HG03045 (cell line): ENCODE results near the gene ADGRL3.

Experiments used
- ATAC-seq: cut with Tn5 transposase; IDR thresholded peaks from one replicate; pipeline ENCODE4 v1.9.1; 2021; ENCODE audit warnings: mild to moderate bottlenecking, moderate library complexity; ENCODE audit not compliant: unreplicated experiment

ADGRL3 gene

GRCh38 chr4:61407642-61408618, 207.8 kb downstream of the ADGRL3 start:
- ATAC-seq, result no peak

- ATAC-seq, result no peak
Observed at GRCh38 chr4:61408861-61409260, 208.7 kb downstream of the ADGRL3 start.

DNA sequence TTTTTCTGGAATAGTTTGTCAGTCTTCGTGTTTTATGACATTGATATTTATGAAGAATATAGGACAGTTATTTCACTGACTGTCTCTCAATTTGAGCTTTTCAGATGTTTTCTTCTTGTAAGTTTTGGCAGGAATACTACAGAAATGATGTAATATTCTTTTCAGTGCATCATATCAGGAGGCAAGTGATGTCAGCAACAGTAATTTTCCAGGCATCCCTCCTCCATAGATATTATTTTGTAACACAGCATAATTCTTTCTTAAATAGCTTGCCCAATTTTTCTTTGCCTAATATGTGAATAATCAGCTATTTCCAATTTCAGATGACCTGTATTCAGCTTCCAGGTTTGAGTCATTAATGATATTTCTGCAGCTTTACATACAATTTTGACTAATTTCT, 211.1 kb downstream of the ADGRL3 start:
- ATAC-seq, result no peak

- no peak for ATAC-seq
Observed at GRCh38 chr4:61425315-61425714, 225.2 kb downstream of the ADGRL3 start.

- ATAC-seq, result no peak
Observed at GRCh38 chr4:61426229-61426628, 226.1 kb downstream of the ADGRL3 start.

DNA sequence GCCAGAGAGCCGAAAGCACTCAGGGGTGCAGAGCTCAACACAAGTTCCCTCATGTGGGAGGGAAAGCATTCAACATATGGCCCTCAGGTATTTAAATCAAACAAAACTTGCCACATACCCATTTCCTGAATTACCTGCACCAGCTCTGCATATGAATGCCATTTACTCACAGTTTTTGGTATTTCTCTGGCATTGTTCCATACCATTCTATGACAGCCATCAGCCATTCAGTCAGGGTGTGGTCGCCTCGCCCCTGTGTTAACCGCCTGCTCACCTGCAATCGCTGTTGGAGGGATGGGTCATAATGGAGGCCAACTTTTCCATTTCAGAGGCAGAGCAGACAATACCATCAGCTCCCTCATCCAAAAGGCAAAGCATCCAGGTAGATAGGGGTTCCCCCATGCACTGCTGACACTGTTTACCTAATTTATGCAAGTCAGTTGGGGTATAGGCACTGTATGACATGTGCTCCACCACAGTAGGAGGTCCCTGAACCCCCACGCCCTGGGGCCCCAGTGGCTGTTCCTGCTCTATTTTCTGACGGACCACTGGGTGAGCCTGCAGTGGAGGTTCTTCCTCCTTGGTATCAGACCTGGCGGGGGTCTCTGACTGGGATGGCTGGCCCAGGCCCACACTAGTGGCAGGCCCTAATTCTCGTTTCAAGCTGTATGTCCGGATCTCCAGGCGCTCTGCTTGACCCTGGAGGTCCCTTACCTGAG, 227.1 kb downstream of the ADGRL3 start:
- ATAC-seq, result no peak

DNA sequence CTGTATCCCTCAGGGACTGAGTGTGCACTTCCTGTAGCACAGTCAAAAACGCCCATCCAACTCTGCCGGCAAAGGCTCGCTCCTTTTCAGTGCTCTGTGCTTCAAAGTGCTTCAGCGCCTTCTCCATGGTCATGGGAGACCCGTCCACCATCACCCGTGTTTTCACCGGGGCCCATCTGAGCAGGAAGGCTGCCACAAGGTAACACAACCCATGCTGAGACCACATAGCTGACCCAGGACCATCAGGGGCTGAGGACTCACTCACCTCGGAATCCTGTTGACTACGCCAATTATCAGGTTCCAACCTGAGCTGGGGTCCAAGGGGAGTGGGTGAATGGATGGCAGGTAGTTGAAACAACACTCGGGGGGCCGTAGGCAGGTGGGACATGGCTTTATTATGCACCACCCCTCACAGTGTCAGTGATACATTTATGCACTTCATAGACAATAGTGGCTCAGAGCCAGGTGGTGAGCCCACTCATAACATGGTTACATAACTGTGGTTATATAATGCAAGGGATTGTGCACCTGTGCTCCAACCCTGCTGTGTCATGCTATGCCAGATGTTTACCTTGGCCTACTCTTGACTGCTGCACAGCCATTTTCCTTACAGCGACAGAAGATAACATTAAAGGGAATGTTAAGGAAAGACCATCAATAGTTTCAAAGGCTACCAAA, 227.8 kb downstream of the ADGRL3 start:
- no peak for ATAC-seq

- ATAC-seq, result no peak
Observed at GRCh38 chr4:61428950-61429349, 228.8 kb downstream of the ADGRL3 start.

DNA sequence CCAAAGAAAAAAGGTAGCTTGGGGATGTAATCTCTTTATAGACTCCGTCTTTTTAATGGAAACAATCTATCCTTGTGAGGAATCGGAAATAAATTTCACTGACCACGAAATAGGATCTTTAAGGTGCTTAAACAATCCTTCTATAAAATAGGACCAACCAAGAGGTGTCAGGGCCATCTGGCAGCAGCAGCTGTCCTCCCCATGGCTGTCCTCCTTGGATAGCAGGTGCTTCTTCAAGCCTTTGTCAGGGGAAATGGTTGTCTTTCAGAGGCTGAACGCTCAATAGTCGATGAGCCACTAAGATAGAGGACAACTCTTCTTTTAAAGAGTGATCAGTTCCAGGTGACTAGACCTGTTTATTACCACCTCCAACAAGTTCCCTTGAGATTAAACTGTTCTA, 231.0 kb downstream of the ADGRL3 start:
- no peak for ATAC-seq

- no peak for ATAC-seq
Observed at GRCh38 chr4:61437923-61438322, 237.8 kb downstream of the ADGRL3 start.

- ATAC-seq, result no peak
Observed at GRCh38 chr4:61440321-61440720, 240.2 kb downstream of the ADGRL3 start.

- no peak for ATAC-seq
Observed at GRCh38 chr4:61442936-61443335, 242.8 kb downstream of the ADGRL3 start.

DNA sequence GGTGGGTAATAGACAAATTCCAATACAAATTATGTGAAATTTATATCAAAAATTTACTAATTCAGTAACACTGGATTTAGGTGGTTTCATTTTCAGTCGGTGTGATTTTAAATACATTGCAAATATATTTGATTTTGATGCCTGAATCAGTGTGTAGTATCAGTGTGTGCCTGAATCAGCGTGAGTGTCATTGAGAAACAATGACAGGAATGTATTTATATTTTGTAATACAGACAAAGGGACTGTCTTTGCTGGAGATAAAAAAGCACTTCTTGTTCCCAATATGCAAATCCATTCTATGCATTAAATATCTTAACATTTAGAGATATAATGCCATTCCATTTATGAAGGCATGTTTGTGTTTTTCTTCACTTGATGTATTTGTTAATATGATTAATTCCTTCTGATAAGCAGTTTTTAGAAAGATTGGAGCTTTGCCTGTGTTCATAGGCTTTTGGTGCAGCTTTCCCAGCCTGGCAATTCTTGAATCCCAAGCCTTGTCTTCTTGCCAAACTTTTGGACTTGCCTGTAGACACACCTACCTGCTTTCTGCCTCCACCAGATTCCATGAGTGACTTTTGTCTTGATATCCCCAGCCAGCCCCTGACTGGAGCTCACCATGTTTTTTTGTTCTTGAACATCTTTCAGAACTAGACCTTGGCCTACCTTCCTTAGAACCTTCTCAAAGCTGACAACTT, 243.8 kb downstream of the ADGRL3 start:
- ATAC-seq, result no peak

- no peak for ATAC-seq
Observed at GRCh38 chr4:61445374-61446063, 245.4 kb downstream of the ADGRL3 start.

- no peak for ATAC-seq
Observed at GRCh38 chr4:61446941-61447340, 246.8 kb downstream of the ADGRL3 start.

- ATAC-seq, result no peak
Observed at GRCh38 chr4:61447918-61448317, 247.8 kb downstream of the ADGRL3 start.

DNA sequence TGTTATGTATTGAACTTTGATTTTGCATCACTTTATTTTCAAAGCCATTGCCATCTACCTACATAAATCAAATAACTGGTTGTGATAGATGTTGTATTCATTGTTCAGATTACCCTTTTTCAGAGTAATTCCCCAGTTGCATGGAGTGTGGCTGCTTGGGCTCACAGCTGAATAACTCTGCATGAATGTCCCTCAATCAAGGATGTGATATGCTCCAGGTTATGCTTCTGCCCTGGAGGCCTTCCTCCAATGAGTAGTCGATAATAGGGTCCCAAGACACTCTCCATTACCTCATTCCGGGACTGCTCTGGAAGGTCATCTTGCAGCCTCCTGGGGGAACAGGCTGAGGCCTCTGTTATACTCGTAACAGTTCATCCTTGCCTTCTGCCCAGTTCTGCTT, 251.8 kb downstream of the ADGRL3 start:
- no peak for ATAC-seq

GRCh38 chr4:61461956-61462355, 261.8 kb downstream of the ADGRL3 start:
- no peak for ATAC-seq

DNA sequence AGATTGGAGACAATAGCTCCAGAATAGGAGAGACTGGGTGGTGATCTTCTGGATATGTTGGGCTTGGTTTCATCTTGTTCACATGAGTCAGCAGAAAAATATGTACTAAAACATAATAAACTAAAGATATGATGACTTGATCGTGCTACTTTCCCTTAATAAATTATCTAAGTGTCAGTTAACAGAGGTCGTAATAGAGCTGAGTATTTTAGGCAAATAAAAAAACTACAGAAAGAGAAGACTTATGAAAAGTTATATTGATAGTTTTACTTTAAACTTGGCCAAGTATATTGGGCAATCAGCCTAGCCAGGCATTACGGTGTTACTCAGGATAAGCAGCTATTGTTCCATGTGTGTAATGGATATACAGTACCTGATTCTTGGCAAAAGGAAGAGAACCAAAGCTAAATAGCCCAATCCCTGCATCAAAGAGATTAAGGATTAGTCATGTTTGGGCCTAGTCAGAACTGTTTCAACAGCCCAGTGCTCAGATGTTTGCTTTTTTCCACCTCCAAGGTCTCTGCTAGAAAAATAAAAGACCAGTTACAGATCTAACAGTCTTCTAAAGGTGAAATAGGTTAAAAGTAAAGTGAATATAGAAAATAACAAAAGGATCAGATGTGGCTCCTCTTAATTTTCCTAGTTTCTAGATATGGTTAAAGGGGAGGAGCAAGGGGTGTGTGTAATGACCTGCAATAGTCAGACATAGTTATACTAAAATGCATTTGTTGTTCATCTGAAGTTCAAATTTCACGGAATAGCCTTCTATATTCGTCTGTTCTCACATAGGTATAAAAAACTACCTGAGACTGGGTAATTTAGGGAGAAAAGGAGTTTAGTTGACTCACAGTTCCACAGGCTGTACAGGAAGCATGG, 262.6 kb downstream of the ADGRL3 start:
- no peak for ATAC-seq
